ENCODE data around the gene TXNL4A. TPM values are rescaled to one million over a fixed set of nuclear protein-coding genes. Genes with fewer than 3 reads are reported as not detected.

TXNL4A gene
- total RNA-seq, 6 experiments from 2014 or later: 168 to 187 (median 174) TPM

DNA sequence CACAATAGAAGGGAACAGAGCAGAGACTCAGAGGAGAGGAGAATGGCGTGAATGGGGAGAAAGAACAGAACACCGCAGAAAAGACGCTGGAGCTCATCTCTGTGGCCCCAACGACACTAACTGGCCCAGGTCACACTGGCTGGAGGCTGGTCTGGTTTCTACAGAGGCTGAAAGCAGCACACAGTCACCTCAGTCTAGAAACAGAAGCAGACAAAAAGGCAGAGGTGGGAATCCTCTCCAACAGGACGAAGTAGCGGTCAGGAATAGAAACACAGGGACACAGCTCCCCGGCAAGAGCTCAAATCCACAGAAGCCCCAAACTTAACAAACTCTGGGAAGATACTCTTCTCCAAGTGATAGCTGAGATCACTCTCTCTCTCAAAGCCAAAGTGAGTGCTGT lies 46.2 kb downstream of the TXNL4A start:
- Mint-ChIP-seq H3K4me3 (no peak overlapping the region), H3K36me3 (ENCODE audit: low read depth) (peaks cover 27% of the 10 kb centered on the region), H3K9me3 (no peaks in the 10 kb centered on the region), H3K27me3 (ENCODE audit: insufficient read depth) (peaks cover 1% of the 10 kb centered on the region; the same call in 1 of the 2 replicates), H3K27ac (no peak overlapping the region), H3K4me1 (ENCODE audit: low read depth) (peaks cover 15% of the 10 kb centered on the region)
- DNase-seq: no peak
- TF ChIP-seq, protein P1, sequence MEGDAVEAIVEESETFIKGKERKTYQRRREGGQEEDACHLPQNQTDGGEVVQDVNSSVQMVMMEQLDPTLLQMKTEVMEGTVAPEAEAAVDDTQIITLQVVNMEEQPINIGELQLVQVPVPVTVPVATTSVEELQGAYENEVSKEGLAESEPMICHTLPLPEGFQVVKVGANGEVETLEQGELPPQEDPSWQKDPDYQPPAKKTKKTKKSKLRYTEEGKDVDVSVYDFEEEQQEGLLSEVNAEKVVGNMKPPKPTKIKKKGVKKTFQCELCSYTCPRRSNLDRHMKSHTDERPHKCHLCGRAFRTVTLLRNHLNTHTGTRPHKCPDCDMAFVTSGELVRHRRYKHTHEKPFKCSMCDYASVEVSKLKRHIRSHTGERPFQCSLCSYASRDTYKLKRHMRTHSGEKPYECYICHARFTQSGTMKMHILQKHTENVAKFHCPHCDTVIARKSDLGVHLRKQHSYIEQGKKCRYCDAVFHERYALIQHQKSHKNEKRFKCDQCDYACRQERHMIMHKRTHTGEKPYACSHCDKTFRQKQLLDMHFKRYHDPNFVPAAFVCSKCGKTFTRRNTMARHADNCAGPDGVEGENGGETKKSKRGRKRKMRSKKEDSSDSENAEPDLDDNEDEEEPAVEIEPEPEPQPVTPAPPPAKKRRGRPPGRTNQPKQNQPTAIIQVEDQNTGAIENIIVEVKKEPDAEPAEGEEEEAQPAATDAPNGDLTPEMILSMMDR (IDR thresholded peaks at IDR 0.05): no peak

DNA sequence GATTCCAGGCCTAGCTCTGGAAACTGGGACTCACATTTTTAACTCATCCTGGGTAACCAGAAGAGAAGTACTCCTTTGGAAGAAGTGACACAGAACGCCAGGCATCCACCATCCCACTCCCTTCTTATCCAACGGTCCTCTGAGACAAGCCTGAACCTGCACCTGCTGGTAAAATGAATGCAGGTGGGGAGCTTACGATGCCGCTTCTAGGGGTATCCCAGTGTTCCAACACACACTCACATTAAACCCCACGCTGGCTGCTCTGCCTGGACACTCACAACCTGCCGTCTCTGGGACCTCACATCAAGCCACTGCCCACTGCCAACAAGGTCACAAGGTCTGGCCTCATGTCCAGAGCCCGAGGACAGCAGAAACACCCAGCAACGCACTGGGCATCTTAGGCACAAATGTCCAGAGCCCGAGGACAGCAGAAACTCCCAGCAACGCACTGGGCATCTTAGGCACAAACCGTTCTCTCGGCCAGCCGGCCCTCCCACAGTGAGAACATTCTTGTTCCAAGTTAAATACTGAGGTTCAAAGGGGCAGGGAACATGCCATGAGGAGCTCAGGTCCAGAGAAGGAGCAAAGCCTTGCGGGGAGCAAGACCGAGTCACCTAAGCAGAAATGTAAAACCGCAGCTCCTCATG lies 46.8 kb downstream of the TXNL4A start:
- TF ChIP-seq, protein P1 (IDR thresholded peaks at IDR 0.05): no peak
- H3K27me3 Mint-ChIP-seq (ENCODE audit: insufficient read depth): peaks cover 1% of the 10 kb centered on the region; the same call in 1 of the 2 replicates
- DNase-seq: no peak

DNA sequence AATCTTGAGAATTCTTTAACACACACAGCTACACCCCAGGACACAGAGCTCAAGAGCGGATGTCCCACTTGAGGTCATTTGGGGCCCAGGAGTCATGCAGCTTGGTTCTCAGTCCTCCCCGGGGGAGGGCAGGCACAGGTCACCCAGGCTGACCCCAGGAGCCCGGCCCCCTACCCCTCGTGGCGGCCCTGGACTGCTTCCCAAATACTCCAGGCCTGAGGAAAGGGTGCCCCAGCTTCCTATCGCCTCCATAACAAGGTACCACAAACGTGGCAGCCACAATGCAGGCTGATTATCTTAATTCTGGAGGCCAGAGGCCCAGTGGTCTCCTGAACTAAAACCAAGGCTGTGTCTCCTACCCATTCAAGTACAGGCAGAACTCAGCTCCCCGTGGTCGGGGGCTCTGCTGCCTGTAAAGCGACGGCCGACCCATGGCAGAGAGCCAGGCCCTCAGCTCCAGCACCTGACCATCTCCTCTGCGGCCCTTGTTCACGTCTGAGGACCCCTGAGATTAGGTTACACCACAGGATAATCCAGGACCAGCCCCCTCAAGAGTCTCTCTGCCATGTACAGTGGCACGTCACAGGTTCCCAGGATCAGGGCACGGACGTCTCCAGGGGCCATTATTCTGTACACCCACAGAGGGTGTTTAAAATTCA lies 47.4 kb downstream of the TXNL4A start:
- Mint-ChIP-seq H3K9me3 (no peaks in the 10 kb centered on the region), H3K36me3 (ENCODE audit: low read depth) (peaks cover 37% of the 10 kb centered on the region), H3K4me1 (ENCODE audit: low read depth) (peaks cover 10% of the 10 kb centered on the region; the same call in 1 of the 2 replicates), H3K27ac (no peak overlapping the region), H3K4me3 (no peak overlapping the region), H3K27me3 (ENCODE audit: insufficient read depth) (peaks cover 1% of the 10 kb centered on the region; the same call in 1 of the 2 replicates)
- DNase-seq: no peak
- TF ChIP-seq, protein P1 (IDR thresholded peaks at IDR 0.05): no peak

More for the DNA sequence above, 46.8 kb downstream of the TXNL4A start:
- Mint-ChIP-seq H3K27ac (no peak overlapping the region), H3K9me3 (no peaks in the 10 kb centered on the region), H3K4me3 (no peak overlapping the region), H3K4me1 (ENCODE audit: low read depth) (peaks cover 10% of the 10 kb centered on the region; the same call in 1 of the 2 replicates), H3K36me3 (ENCODE audit: low read depth) (peaks cover 32% of the 10 kb centered on the region)

DNA sequence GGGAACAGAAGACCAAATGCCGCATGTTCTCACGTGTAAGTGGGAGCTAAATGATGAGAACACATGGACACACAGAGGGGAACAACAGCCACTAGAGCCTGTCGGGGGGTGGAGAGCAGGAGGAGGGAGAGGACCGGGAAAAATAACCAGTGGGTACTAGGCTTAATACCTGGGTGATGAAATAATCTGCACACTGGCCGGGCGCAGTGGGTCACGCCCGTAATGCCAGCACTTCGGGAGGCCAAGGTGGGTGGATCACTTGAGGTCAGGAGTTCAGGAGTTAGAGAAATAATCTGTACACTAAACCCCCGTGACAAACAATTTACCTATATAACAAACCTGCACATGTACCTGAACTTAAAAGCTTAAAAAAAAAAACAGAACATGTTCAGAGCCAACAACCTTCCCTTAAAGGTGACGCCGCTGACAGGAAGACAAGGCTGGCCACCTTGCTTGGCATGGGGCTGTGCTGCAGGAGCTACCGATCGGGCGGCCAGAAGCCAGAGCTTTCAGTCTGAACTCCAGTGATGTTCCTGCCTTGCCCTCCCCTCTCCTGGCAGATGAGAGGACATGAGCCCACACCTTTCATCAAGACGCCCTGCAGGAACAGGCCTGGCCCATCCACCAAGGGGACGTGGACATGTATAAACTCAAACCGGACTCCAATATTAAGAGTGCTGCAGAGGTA lies 48.1 kb downstream of the TXNL4A start:
- no peak for DNase-seq

DNA sequence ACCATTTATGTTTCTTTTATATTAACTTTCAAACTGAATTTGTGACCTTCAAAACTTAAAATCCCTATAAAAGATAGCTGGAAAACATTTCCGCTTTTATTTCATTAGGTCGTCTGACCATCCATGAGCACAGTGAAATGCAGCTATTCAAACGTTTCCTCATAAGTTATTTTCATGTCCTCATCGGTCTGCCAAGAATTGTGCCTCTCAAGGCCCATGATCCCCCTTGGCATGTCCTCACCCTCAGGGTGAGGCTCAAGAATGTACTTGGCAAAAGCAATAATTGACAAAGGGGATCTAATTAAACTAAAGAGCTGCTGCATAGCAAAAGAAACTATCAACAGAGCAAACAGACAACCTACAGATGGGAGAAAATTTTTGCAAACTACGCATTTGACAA lies 49.3 kb downstream of the TXNL4A start:
- H3K36me3 Mint-ChIP-seq (ENCODE audit: low read depth): peaks cover 53% of the 10 kb centered on the region
- peaks cover 3% of the 10 kb centered on the region; the same call in 1 of the 2 replicates for H3K27me3 Mint-ChIP-seq (ENCODE audit: insufficient read depth)
- peaks cover 7% of the 10 kb centered on the region; the same call in 1 of the 2 replicates for H3K4me1 Mint-ChIP-seq (ENCODE audit: low read depth)
- TF ChIP-seq, protein P1 (IDR thresholded peaks at IDR 0.05): no peak
- DNase-seq: no peak
- H3K9me3 Mint-ChIP-seq: peaks cover 3% of the 10 kb centered on the region; the same call in 1 of the 2 replicates
- no peak overlapping the region for H3K27ac Mint-ChIP-seq
- H3K4me3 Mint-ChIP-seq: no peak overlapping the region

More for the DNA sequence above, 48.1 kb downstream of the TXNL4A start:
- Mint-ChIP-seq H3K36me3 (ENCODE audit: low read depth) (peaks cover 41% of the 10 kb centered on the region), H3K4me1 (ENCODE audit: low read depth) (peaks cover 10% of the 10 kb centered on the region; the same call in 1 of the 2 replicates), H3K9me3 (no peaks in the 10 kb centered on the region), H3K27ac (no peak overlapping the region), H3K27me3 (ENCODE audit: insufficient read depth) (peaks cover 3% of the 10 kb centered on the region; the same call in 1 of the 2 replicates), H3K4me3 (no peak overlapping the region)
- TF ChIP-seq, protein P1 (IDR thresholded peaks at IDR 0.05): no peak

All from HFFc6 (cell line).